Coronary artery (tissue), 2 donors: ENCODE measurements around the gene GIMAP5.

Experiments used
- DNase-seq: peaks from one replicate; pipeline ENCODE4 v3.0.0-alpha.2; 2017; ENCODE audit warnings: low spot score
- H3K27ac ChIP-seq, 2 donors: fragments of 200-600 bp; sonication (generic); one replicate each; pipeline ENCODE4 v1.5.1; 2016 to 2019
- H3K4me3 ChIP-seq: fragments of 200-600 bp; sonication (generic); 2 replicates; pipeline ENCODE4 v1.5.1; 2016; ENCODE audit warnings: mild to moderate bottlenecking, moderate library complexity
- CTCF ChIP-seq: fragments of 200-600 bp; sonication (generic); IDR thresholded peaks from one replicate; pipeline ENCODE4 v1.5.1; 2019; ENCODE audit warnings: antibody characterized with exemption

The GIMAP5 gene

DNA sequence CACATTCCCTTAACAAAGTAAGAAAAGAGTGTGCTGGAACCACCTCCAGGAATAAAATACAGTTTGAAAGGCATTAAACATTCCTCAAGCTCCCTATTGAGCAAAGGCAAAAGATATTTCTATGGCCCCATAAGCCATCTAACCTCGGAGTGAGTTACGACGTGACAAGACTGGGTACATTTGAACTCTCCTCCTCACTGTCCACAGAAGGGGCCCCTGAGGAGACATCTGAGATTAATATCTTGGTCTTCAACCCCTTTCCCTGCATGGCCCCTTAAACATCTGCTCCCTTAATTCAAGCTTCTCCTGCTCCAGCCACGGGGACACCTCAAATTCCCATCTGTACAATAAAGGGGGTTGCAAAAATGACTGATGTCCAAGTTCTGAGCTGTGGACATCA, 20.3 kb upstream of the GIMAP5 start:
- DNase-seq, result no peak
- no peak for TF ChIP-seq CTCF
- Histone ChIP-seq H3K27ac (peak overlapping the region in 1 of 2 donors; percentile 51), H3K4me3 (peak overlapping the region; percentile 53)

- peak overlapping the region; percentile 53 for H3K4me3 ChIP-seq
- no peak for DNase-seq
- peak overlapping the region in 1 of 2 donors; percentile 65 for H3K27ac ChIP-seq
- no peak for TF ChIP-seq CTCF
Measured at GRCh38 chr7:150717814-150718420, 19.3 kb upstream of the GIMAP5 start.

DNA sequence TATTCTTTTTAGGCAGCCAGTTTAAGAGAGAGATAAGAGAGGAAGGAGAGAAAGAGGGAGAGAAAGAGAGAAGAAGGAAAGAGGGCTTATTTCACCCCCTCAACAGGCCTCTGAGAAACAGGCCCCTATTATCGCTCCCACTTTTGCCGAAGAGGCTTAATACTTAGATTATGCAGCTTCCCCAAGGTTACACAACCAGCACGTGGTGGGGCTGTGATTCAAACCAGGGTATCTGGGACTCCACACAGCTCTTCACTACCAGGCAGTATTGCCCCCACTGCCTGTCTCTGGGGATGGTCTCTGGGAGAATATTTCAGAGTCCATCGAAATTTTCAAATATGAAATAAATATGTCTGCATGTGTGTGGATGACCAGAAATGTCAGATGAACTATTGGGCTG, 17.8 kb upstream of the GIMAP5 start:
- no peak for DNase-seq
- Histone ChIP-seq H3K4me3 (no peak overlapping the region), H3K27ac (no peak overlapping the region)
- TF ChIP-seq CTCF, result no peak

DNA sequence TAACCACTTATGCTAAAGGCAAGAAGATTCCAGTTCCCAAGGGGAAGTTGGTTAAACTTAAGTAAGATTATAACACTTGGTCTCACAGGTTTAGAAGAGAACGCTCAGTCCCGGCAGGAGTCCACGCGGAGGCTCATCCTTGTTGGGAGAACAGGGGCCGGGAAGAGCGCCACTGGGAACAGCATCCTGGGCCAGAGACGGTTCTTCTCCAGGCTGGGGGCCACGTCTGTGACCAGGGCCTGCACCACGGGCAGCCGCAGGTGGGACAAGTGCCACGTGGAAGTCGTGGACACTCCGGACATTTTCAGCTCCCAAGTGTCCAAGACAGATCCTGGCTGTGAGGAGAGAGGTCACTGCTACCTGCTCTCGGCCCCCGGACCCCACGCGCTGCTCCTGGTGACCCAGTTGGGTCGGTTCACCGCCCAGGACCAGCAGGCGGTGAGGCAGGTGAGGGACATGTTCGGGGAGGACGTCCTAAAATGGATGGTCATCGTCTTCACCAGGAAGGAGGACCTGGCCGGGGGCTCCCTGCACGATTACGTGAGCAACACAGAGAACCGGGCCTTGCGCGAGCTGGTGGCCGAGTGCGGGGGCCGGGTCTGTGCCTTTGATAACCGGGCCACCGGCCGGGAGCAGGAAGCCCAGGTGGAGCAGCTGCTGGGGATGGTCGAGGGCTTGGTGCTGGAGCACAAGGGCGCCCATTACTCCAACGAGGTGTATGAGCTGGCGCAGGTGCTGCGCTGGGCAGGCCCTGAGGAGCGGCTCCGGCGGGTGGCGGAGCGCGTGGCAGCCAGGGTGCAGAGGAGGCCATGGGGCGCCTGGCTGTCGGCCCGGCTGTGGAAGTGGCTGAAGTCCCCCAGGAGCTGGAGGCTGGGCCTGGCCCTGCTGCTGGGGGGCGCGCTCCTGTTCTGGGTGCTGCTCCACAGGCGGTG, 17.0 kb upstream of the GIMAP5 start:
- H3K27ac ChIP-seq, result no peak overlapping the region
- no peak for DNase-seq

GRCh38 chr7:150721970-150722373, 15.2 kb upstream of the GIMAP5 start:
- no peak for DNase-seq
- peak overlapping the region in 1 of 2 donors; percentile 28 for H3K27ac ChIP-seq
- no peak overlapping the region for H3K4me3 ChIP-seq
- no peak for TF ChIP-seq CTCF

More for the DNA sequence above, 17.0 kb upstream of the GIMAP5 start:
- TF ChIP-seq CTCF, result no peak
- H3K4me3 ChIP-seq, result no peak overlapping the region

GRCh38 chr7:150722431-150722931, 14.7 kb upstream of the GIMAP5 start:
- Histone ChIP-seq H3K27ac (peak overlapping the region in 1 of 2 donors; percentile 28), H3K4me3 (no peak overlapping the region)
- no peak for DNase-seq
- no peak for TF ChIP-seq CTCF
